GM12878 (cell line): ENCODE data around the gene FLNC. TPM values are rescaled to one million over a fixed set of nuclear protein-coding genes. Genes with fewer than 3 reads are reported as not detected.

Source experiments
- ATAC-seq: fragments of 200-7000 bp; cut with Tn5 transposase; 3 replicates; pipeline ENCODE4 v1.9.1; 2020; ENCODE audit warnings: mild to moderate bottlenecking, moderate library complexity
- BruUV-seq: library from RNA; stranded (reverse); fragments of 400-500 nt; replicated peaks from 2 replicates; lab custom pipeline; 2021; lab: Mats Ljungman, UMichigan
- CTCF ChIA-PET: fragments of 300-600 bp; sonication (Branson Sonifier 250); formaldehyde crosslinking; extraction: SDS; loops from one replicate; lab custom pipeline; 2021; ENCODE audit warnings: inconsistent platforms; lab: Yijun Ruan, JAX
- POLR2A ChIA-PET: fragments of 350-600 bp; formaldehyde crosslinking; extraction: SDS; loops from one replicate; lab custom pipeline; 2021; ENCODE audit warnings: inconsistent platforms; lab: Charles Lee
- RAD21 ChIA-PET: fragments of 300-600 bp; sonication (Branson Sonifier 250); formaldehyde crosslinking; loops from one replicate; lab custom pipeline; 2023; ENCODE audit warnings: antibody characterized with exemption; ENCODE audit not compliant: unreplicated experiment; lab: Charles Lee
- SMC1A ChIA-PET: fragments of 300-600 bp; sonication (Branson Sonifier 250); formaldehyde crosslinking; loops from one replicate; lab custom pipeline; 2023; ENCODE audit not compliant: unreplicated experiment, uncharacterized antibody; lab: Charles Lee
- DNase-seq: peaks from one replicate; pipeline ENCODE4 v3.0.0-alpha.2; 2011; ENCODE audit warnings: low read depth, low spot score
- FAIRE-seq: peaks from 3 replicates; lab custom pipeline; 2011; peaks lifted over from hg19 to GRCh38; lab: Jason Lieb, UNC
- H2AFZ ChIP-seq: 2 replicates; pipeline ENCODE4 v1.6.0; 2011; ENCODE audit warnings: low read depth, low read length, control low read depth; ENCODE audit not compliant: control insufficient read depth
- H3K27ac ChIP-seq: 2 replicates; pipeline ENCODE4 v1.5.1; 2011; ENCODE audit warnings: control low read depth; ENCODE audit not compliant: control insufficient read depth, insufficient read depth
- H3K27me3 ChIP-seq, 2 experiments: replicated peaks in 1 of 2; 2 replicates each; pipeline versions ENCODE4 v1.6.0 to v1.6.1; 2011; ENCODE audit warnings: low read length in 1 of 2; ENCODE audit not compliant: control insufficient read depth in 2 of 2, insufficient read depth in 2 of 2
- H3K36me3 ChIP-seq, 2 experiments: 2 replicates each; pipeline ENCODE4 v1.5.1; 2011; ENCODE audit warnings: low read length in 1 of 2; ENCODE audit not compliant: control insufficient read depth in 2 of 2, insufficient read depth in 2 of 2
- H3K4me1 ChIP-seq: 2 replicates; pipeline ENCODE4 v1.6.1; 2011; ENCODE audit warnings: mild to moderate bottlenecking, low read length, moderate library complexity, mixed read lengths; ENCODE audit not compliant: control insufficient read depth, insufficient read depth
- H3K4me2 ChIP-seq: 2 replicates; pipeline ENCODE4 v1.6.0; 2011; ENCODE audit warnings: control low read depth; ENCODE audit not compliant: control insufficient read depth, insufficient read depth
- H3K4me3 ChIP-seq: fragments of 200-600 bp; sonication (generic); 2 replicates; pipeline ENCODE4 v1.5.1; 2016
- H3K79me2 ChIP-seq: 2 replicates; pipeline ENCODE4 v1.6.0; 2011; ENCODE audit warnings: low read length; ENCODE audit not compliant: control insufficient read depth, insufficient read depth
- H3K9ac ChIP-seq: 2 replicates; pipeline ENCODE4 v1.8.0; 2011; ENCODE audit warnings: low read length, control low read depth, mixed read lengths; ENCODE audit not compliant: control insufficient read depth, insufficient read depth
- H3K9me3 ChIP-seq: replicated peaks from 3 replicates; pipeline ENCODE4 v1.5.1; 2011; ENCODE audit warnings: mild to moderate bottlenecking, low read length; ENCODE audit not compliant: control insufficient read depth, insufficient read depth
- H4K20me1 ChIP-seq: 2 replicates; pipeline ENCODE4 v1.6.0; 2011; ENCODE audit not compliant: control insufficient read depth, insufficient read depth
- BMI1 ChIP-seq: fragments of 450-650 bp; IDR thresholded peaks from 2 replicates; pipeline ENCODE4 v1.6.1; 2016; ENCODE audit warnings: mild to moderate bottlenecking, moderate library complexity, borderline replicate concordance
- CHD1 ChIP-seq: IDR thresholded peaks from 2 replicates; pipeline ENCODE4 v1.6.1; 2012; ENCODE audit warnings: low read depth, low read length, improper control_type of control experiment
- CUX1 ChIP-seq: IDR thresholded peaks from 2 replicates; pipeline ENCODE4 v1.6.1; 2012; ENCODE audit warnings: improper control_type of control experiment, low read depth, low read length; ENCODE audit not compliant: insufficient replicate concordance
- FOXK2 ChIP-seq: fragments of 450-650 bp; IDR thresholded peaks from 2 replicates; pipeline ENCODE4 v1.6.1; 2017; ENCODE audit warnings: mild to moderate bottlenecking, moderate library complexity
- PAX8 ChIP-seq: fragments of 450-650 bp; IDR thresholded peaks from 2 replicates; pipeline ENCODE4 v1.6.1; 2017; ENCODE audit warnings: mild to moderate bottlenecking, moderate library complexity
- RAD21 ChIP-seq: IDR thresholded peaks from 2 replicates; pipeline ENCODE4 v1.6.1; 2011; ENCODE audit warnings: mild to moderate bottlenecking, low read depth, low read length, moderate library complexity; ENCODE audit not compliant: insufficient read depth
- RBBP5 ChIP-seq: fragments of 200-600 bp; sonication (generic); conservative IDR thresholded peaks from 2 replicates; pipeline ENCODE4 v1.6.1; 2016
- SMARCA5 ChIP-seq: fragments of 450-650 bp; IDR thresholded peaks from 2 replicates; pipeline ENCODE4 v1.6.1; 2017; ENCODE audit warnings: mild to moderate bottlenecking
- TCF3 ChIP-seq: IDR thresholded peaks from 2 replicates; pipeline ENCODE4 v1.6.1; 2012; ENCODE audit warnings: low read depth, mild to moderate bottlenecking, low read length, borderline replicate concordance; ENCODE audit not compliant: insufficient read depth
- WGBS: methylation state at CpG from one replicate; pipeline ENCODE4 v1.1.6; 2016; ENCODE audit warnings: low lambda C conversion rate; ENCODE audit not compliant: insufficient replicate concordance, insufficient coverage; ENCODE audit errors: missing lambda C conversion rate; 5-methylcytosine and 5-hydroxymethylcytosine counted together
- in situ Hi-C: fragments of 300-500 bp; cut with MboI; formaldehyde crosslinking; loops from 9 replicates; pipeline ENCODE4 v1.14.3; 2018; ENCODE audit warnings: mixed read lengths
- intact Hi-C: fragments of 100-400 bp; cut with micrococcal nuclease; formaldehyde crosslinking; loops from one replicate; pipeline ENCODE4 v1.14.2; 2022; ENCODE audit not compliant: unreplicated experiment
- polyA plus RNA-seq, 11 experiments: library from polyadenylated mRNA; depleted of rRNA in 4 of 11; unstranded in 6 of 11; stranded (reverse) in 5 of 11; fragments of >200 nt; fragmentation: Nextera tagmentation in 4 of 11; fragmentation: Illumina TruSeq in 1 of 11; extraction: Ambion mirVana in 4 of 11; extraction: Trizol in 1 of 11; gene quantifications; 1 replicate in 1 of 11; 2 replicates in 10 of 11; pipeline versions ENCODE4 v1.2.1 to v1.2.3, GENCODE V29; 2011 to 2016; ENCODE audit warnings: inconsistent platforms in 2 of 11, missing spikeins in 2 of 11, low read depth in 1 of 11
- total RNA-seq, 4 experiments: library from RNA; depleted of rRNA in 3 of 4; stranded (reverse); fragments of >200 nt in 3 of 4; fragmentation: Illumina TruSeq in 1 of 4; extraction: Trizol in 1 of 4; gene quantifications; 2 replicates each; pipeline versions ENCODE4 v1.2.1 to v1.2.3, GENCODE V29; 2013 to 2021
- TF ChIP-seq, protein P1 (sequence below): fragments of 150-350 bp; IDR thresholded peaks from 2 replicates; pipeline ENCODE4 v1.6.1; 2016; ENCODE audit warnings: low read depth, low read length
- TF ChIP-seq, protein P2 (sequence below): fragments of 450-650 bp; IDR thresholded peaks from 2 replicates; pipeline ENCODE4 v1.6.1; 2017; ENCODE audit warnings: low read depth, mild to moderate bottlenecking, moderate library complexity

Gene FLNC
- total and polyA plus RNA-seq, 10 of the 15 experiments (the other 5 are each of a cell fraction or from before 2014, with no cell fraction given) = 0.01 to 0.21 (median 0.06) TPM; not detected in 3

- H4K20me1 ChIP-seq = no peaks in the 10 kb centered on the region
- H3K9me3 ChIP-seq = no peaks in the 10 kb centered on the region
- ChIA-PET SMC1A (no interaction called here), CTCF (interaction anchor here (0.6 kb wide), 1 partner anchor 462 kb away, joined by 3 read pairs; no protein-coding TSS in a partner anchor), RAD21 (no interaction called here), POLR2A (interaction anchor here (0.5 kb wide), 1 partner anchor 343 kb away, joined by 4 read pairs; no protein-coding TSS in a partner anchor)
- H3K9ac ChIP-seq = no peak overlapping the region
- no peak overlapping the region for H3K4me3 ChIP-seq
- in situ Hi-C loops (no loop called here), intact Hi-C loops (no loop called here)
- H3K4me2 ChIP-seq = no peak overlapping the region
- WGBS = 24% methylated on average over 4 of the region's 4 CpGs
- no peak for TF ChIP-seq TCF3
- TF ChIP-seq, protein P1, sequence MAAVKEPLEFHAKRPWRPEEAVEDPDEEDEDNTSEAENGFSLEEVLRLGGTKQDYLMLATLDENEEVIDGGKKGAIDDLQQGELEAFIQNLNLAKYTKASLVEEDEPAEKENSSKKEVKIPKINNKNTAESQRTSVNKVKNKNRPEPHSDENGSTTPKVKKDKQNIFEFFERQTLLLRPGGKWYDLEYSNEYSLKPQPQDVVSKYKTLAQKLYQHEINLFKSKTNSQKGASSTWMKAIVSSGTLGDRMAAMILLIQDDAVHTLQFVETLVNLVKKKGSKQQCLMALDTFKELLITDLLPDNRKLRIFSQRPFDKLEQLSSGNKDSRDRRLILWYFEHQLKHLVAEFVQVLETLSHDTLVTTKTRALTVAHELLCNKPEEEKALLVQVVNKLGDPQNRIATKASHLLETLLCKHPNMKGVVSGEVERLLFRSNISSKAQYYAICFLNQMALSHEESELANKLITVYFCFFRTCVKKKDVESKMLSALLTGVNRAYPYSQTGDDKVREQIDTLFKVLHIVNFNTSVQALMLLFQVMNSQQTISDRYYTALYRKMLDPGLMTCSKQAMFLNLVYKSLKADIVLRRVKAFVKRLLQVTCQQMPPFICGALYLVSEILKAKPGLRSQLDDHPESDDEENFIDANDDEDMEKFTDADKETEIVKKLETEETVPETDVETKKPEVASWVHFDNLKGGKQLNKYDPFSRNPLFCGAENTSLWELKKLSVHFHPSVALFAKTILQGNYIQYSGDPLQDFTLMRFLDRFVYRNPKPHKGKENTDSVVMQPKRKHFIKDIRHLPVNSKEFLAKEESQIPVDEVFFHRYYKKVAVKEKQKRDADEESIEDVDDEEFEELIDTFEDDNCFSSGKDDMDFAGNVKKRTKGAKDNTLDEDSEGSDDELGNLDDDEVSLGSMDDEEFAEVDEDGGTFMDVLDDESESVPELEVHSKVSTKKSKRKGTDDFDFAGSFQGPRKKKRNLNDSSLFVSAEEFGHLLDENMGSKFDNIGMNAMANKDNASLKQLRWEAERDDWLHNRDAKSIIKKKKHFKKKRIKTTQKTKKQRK = no peak
- no peak for TF ChIP-seq FOXK2
- TF ChIP-seq CUX1 = no peak
- no peak for TF ChIP-seq BMI1
- no peak for TF ChIP-seq PAX8
- TF ChIP-seq RBBP5 = no peak
- no peak for TF ChIP-seq RAD21
- TF ChIP-seq, protein P2, sequence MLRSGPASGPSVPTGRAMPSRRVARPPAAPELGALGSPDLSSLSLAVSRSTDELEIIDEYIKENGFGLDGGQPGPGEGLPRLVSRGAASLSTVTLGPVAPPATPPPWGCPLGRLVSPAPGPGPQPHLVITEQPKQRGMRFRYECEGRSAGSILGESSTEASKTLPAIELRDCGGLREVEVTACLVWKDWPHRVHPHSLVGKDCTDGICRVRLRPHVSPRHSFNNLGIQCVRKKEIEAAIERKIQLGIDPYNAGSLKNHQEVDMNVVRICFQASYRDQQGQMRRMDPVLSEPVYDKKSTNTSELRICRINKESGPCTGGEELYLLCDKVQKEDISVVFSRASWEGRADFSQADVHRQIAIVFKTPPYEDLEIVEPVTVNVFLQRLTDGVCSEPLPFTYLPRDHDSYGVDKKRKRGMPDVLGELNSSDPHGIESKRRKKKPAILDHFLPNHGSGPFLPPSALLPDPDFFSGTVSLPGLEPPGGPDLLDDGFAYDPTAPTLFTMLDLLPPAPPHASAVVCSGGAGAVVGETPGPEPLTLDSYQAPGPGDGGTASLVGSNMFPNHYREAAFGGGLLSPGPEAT = no peak
- no peak for TF ChIP-seq SMARCA5
- no peak for TF ChIP-seq CHD1
- FAIRE-seq (no peak), ATAC-seq (no peak), DNase-seq (no peak)
- no peak overlapping the region for H3K27ac ChIP-seq
- peaks cover 8% of the 10 kb centered on the region for H3K4me1 ChIP-seq
- H3K36me3 ChIP-seq = no peaks in the 10 kb centered on the region
- no TSS peak for BruUV-seq
- H3K27me3 ChIP-seq = peaks cover 11 to 12% of the 10 kb centered on the region in 2 experiments
- H2AFZ ChIP-seq = no peak overlapping the region
- H3K79me2 ChIP-seq = no peaks in the 10 kb centered on the region
Measured at GRCh38 chr7:128833946-128834325, 3.7 kb downstream of the FLNC start.
